PFSK-1 (cell line): ENCODE data around the gene VCPKMT. TPM values are rescaled to one million over a fixed set of nuclear protein-coding genes. Genes with fewer than 3 reads are reported as not detected.
A peak's percentile ranks its signal among the peaks of the same experiment; 100 is the strongest.

Experiments used
- FOXP2 ChIP-seq: optimal IDR thresholded peaks from 2 replicates; pipeline ENCODE3; 2011; ENCODE audit warnings: borderline replicate concordance, control low read depth, inconsistent platforms; ENCODE audit not compliant: insufficient read depth; ENCODE audit errors: extremely low read length, extremely low read depth
- POLR2AphosphoS5 ChIP-seq: IDR thresholded peaks from 2 replicates; pipeline ENCODE4 v1.6.1; 2012; ENCODE audit warnings: low read depth, mild to moderate bottlenecking, control low read depth, low read length, moderate library complexity
- SIN3A ChIP-seq: IDR thresholded peaks from 2 replicates; pipeline ENCODE4 v1.6.1; 2012; ENCODE audit warnings: mild to moderate bottlenecking, low read length, moderate library complexity, borderline replicate concordance; ENCODE audit not compliant: insufficient read depth
- TAF1 ChIP-seq: IDR thresholded peaks from 2 replicates; pipeline ENCODE4 v1.6.1; 2012; ENCODE audit warnings: low read length, control low read depth, borderline replicate concordance; ENCODE audit not compliant: insufficient read depth
- polyA plus RNA-seq: library from polyadenylated mRNA; unstranded; fragments of >200 nt; gene quantifications from one replicate; pipeline ENCODE4 v1.2.1, GENCODE V29; 2012; ENCODE audit warnings: low read depth, missing spikeins; ENCODE audit not compliant: insufficient read length
- TF ChIP-seq, protein P1 (sequence below), 2 experiments: IDR thresholded peaks; 2 replicates each; pipeline versions ENCODE4 v1.6.1 to v1.8.0; 2011 to 2012; ENCODE audit warnings: low read depth in 2 of 2, low read length in 2 of 2, control low read depth in 1 of 2, inconsistent platforms in 1 of 2, mild to moderate bottlenecking in 1 of 2, moderate library complexity in 1 of 2; ENCODE audit not compliant: insufficient read depth in 1 of 2

The VCPKMT gene
- polyA plus RNA-seq: 4.2 TPM

- TF ChIP-seq POLR2AphosphoS5 (peak; percentile 81), FOXP2 (peak; percentile 95), SIN3A (peak; percentile 60; the same call in 1 of the 2 replicates), TAF1 (peak; percentile 89; the same call in 1 of the 2 replicates)
- TF ChIP-seq, protein P1, sequence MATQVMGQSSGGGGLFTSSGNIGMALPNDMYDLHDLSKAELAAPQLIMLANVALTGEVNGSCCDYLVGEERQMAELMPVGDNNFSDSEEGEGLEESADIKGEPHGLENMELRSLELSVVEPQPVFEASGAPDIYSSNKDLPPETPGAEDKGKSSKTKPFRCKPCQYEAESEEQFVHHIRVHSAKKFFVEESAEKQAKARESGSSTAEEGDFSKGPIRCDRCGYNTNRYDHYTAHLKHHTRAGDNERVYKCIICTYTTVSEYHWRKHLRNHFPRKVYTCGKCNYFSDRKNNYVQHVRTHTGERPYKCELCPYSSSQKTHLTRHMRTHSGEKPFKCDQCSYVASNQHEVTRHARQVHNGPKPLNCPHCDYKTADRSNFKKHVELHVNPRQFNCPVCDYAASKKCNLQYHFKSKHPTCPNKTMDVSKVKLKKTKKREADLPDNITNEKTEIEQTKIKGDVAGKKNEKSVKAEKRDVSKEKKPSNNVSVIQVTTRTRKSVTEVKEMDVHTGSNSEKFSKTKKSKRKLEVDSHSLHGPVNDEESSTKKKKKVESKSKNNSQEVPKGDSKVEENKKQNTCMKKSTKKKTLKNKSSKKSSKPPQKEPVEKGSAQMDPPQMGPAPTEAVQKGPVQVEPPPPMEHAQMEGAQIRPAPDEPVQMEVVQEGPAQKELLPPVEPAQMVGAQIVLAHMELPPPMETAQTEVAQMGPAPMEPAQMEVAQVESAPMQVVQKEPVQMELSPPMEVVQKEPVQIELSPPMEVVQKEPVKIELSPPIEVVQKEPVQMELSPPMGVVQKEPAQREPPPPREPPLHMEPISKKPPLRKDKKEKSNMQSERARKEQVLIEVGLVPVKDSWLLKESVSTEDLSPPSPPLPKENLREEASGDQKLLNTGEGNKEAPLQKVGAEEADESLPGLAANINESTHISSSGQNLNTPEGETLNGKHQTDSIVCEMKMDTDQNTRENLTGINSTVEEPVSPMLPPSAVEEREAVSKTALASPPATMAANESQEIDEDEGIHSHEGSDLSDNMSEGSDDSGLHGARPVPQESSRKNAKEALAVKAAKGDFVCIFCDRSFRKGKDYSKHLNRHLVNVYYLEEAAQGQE (IDR thresholded peaks at IDR 0.05; ENCODE audit: insufficient read depth in 1 of 2, low read depth in 2 of 2, low read length in 2 of 2): peak; percentile 10 to 25; a peak in 1 of 4 replicates
Observed at GRCh38 chr14:50116181-50116956, at the start of gene VCPKMT. TSS of gene VCPKMT (minus strand) at chr14:50116572. CDS start at chr14:50116552, 20 bp downstream.

GRCh38 chr14:50156111-50156510 is 39.7 kb upstream of the VCPKMT start:
- no peak for TF ChIP-seq POLR2AphosphoS5
- TF ChIP-seq SIN3A: no peak
- TF ChIP-seq, protein P1 (IDR thresholded peaks at IDR 0.05; ENCODE audit: insufficient read depth in 1 of 2, low read depth in 2 of 2, low read length in 2 of 2): no peak
- TF ChIP-seq TAF1: no peak
- no peak for TF ChIP-seq FOXP2

DNA sequence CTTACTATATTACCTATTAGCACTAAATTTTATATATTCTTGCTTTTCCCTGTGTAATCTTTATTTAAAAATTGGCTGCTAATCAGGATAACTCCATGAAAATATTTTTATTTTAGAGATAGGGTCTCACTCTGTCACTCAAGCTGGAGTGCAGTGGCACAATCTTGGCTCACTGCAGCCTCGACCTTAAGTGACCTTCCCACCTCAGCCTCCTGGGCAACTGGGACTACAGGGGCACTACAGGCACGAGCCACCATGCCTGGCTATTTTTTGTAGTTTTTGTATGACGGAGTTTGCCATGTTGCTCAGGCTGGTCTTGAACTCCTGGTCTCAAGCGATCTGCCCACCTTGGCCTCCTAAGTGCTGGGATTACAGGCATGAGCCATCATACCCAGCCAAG is 32.4 kb upstream of the VCPKMT start:
- no peak for TF ChIP-seq SIN3A
- no peak for TF ChIP-seq TAF1
- TF ChIP-seq FOXP2: no peak
- TF ChIP-seq, protein P1 (IDR thresholded peaks at IDR 0.05; ENCODE audit: insufficient read depth in 1 of 2, low read depth in 2 of 2, low read length in 2 of 2): no peak
- no peak for TF ChIP-seq POLR2AphosphoS5

DNA sequence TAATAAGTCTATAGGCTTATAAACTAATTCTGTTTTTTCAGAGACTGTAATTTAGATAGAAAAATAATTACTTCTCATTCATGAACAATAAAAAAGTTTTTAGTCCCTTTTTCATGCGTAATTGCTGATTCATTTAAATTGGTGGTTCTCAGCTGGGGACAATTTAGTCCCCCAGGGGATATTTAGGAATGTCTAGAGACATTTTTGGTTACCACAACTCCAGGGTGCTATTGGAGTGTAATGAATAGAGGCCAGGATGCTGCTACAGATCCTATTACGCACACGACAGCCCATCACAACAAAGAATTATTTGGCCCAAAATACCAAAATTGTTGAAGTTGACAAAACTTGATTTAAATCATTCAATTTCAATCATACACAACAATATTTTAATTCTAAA is 22.8 kb upstream of the VCPKMT start:
- TF ChIP-seq TAF1 (no peak), FOXP2 (no peak), SIN3A (no peak), POLR2AphosphoS5 (no peak)
- TF ChIP-seq, protein P1 (IDR thresholded peaks at IDR 0.05; ENCODE audit: insufficient read depth in 1 of 2, low read depth in 2 of 2, low read length in 2 of 2): no peak

- no peak for TF ChIP-seq TAF1
Observed at GRCh38 chr14:50127802-50128201, 11.4 kb upstream of the VCPKMT start.
